Measurements from ENCODE around the gene MLF2. TPM values are rescaled to one million over a fixed set of nuclear protein-coding genes. Genes with fewer than 3 reads are reported as not detected.

MLF2 gene
- total and polyA plus RNA-seq, 2 of the 13 experiments (the other 11 are each of a cell fraction or from before 2014, with no cell fraction given): 88.1 to 167 TPM

DNA sequence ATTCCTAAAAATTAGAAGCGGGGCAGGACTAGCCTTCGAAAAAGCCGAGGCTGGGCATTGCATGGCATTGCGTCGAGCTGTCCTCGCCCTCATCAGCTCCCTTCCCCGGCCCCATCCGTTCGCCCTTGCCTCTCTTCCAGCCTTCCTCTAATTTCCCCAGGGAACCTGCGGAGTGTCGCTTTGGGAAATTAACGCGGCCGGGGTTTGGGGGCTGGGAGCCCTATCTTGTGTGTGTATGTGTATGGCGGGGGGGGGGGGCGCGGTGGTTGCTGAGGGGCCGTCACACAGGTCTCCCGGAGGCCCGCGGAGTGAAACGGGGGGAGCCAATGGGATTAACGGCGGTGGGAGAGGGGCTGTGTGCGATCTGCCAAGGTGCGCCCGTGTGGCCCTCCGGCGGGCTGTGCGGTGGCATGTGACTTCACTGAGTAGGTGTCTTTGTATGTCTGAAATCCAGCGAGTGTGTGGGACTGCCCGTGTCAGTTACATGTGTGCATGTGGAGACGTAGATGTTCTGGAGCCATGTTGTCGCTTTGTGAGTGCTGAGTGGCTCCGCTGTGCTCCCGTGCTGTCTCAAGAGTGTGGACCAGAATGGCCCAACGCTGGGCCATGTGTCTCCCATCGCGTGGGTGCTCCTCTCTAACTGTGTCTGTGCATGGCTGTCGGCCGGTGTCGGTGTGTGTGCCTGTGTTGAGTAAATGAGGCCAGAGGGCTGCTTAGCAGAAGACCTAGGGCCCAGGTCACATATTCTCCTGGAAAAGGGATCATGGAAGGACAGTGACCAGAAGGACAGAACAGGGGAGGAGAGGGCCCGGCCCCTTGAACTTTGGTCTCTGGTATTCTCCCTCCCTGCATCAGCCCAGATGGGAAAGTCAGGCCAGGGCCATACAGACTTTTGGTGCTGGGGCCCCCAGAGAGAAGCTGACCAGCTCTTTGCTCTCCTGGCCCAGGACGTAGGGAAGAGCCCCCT is 14.7 kb upstream of the MLF2 start (continued):
- peak; percentile 75 for TF ChIP-seq ZFX (CRISPR knock-in tag; IDR thresholded peaks at IDR 0.05; ENCODE audit: low read depth)
- TF ChIP-seq, protein P1, sequence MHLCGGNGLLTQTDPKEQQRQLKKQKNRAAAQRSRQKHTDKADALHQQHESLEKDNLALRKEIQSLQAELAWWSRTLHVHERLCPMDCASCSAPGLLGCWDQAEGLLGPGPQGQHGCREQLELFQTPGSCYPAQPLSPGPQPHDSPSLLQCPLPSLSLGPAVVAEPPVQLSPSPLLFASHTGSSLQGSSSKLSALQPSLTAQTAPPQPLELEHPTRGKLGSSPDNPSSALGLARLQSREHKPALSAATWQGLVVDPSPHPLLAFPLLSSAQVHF (CRISPR knock-in tag; IDR thresholded peaks at IDR 0.05): no peak
- TF ChIP-seq ZNF230 (CRISPR knock-in tag; IDR thresholded peaks at IDR 0.05): no peak
- TF ChIP-seq, protein P2, sequence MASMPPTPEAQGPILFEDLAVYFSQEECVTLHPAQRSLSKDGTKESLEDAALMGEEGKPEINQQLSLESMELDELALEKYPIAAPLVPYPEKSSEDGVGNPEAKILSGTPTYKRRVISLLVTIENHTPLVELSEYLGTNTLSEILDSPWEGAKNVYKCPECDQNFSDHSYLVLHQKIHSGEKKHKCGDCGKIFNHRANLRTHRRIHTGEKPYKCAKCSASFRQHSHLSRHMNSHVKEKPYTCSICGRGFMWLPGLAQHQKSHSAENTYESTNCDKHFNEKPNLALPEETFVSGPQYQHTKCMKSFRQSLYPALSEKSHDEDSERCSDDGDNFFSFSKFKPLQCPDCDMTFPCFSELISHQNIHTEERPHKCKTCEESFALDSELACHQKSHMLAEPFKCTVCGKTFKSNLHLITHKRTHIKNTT (CRISPR knock-in tag; IDR thresholded peaks at IDR 0.05): no peak
- no peak for TF ChIP-seq MEIS2 (CRISPR knock-in tag; IDR thresholded peaks at IDR 0.05)
- TF ChIP-seq MXI1 (IDR thresholded peaks at IDR 0.05; ENCODE audit: borderline replicate concordance, low read depth, low read length): no peak
- TF ChIP-seq PHF8 (CRISPR knock-in tag; IDR thresholded peaks at IDR 0.05): 0 out of 2 replicates have a peak, but pooled peaks have one; percentile 3
- TF ChIP-seq, protein P3, sequence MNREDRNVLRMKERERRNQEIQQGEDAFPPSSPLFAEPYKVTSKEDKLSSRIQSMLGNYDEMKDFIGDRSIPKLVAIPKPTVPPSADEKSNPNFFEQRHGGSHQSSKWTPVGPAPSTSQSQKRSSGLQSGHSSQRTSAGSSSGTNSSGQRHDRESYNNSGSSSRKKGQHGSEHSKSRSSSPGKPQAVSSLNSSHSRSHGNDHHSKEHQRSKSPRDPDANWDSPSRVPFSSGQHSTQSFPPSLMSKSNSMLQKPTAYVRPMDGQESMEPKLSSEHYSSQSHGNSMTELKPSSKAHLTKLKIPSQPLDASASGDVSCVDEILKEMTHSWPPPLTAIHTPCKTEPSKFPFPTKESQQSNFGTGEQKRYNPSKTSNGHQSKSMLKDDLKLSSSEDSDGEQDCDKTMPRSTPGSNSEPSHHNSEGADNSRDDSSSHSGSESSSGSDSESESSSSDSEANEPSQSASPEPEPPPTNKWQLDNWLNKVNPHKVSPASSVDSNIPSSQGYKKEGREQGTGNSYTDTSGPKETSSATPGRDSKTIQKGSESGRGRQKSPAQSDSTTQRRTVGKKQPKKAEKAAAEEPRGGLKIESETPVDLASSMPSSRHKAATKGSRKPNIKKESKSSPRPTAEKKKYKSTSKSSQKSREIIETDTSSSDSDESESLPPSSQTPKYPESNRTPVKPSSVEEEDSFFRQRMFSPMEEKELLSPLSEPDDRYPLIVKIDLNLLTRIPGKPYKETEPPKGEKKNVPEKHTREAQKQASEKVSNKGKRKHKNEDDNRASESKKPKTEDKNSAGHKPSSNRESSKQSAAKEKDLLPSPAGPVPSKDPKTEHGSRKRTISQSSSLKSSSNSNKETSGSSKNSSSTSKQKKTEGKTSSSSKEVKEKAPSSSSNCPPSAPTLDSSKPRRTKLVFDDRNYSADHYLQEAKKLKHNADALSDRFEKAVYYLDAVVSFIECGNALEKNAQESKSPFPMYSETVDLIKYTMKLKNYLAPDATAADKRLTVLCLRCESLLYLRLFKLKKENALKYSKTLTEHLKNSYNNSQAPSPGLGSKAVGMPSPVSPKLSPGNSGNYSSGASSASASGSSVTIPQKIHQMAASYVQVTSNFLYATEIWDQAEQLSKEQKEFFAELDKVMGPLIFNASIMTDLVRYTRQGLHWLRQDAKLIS (CRISPR knock-in tag; IDR thresholded peaks at IDR 0.05): no peak
- no peak for TF ChIP-seq NR3C1 (CRISPR knock-in tag; IDR thresholded peaks at IDR 0.05)
- TF ChIP-seq, protein P4, sequence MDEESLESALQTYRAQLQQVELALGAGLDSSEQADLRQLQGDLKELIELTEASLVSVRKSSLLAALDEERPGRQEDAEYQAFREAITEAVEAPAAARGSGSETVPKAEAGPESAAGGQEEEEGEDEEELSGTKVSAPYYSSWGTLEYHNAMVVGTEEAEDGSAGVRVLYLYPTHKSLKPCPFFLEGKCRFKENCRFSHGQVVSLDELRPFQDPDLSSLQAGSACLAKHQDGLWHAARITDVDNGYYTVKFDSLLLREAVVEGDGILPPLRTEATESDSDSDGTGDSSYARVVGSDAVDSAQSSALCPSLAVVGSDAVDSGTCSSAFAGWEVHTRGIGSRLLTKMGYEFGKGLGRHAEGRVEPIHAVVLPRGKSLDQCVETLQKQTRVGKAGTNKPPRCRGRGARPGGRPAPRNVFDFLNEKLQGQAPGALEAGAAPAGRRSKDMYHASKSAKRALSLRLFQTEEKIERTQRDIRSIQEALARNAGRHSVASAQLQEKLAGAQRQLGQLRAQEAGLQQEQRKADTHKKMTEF (CRISPR knock-in tag; IDR thresholded peaks at IDR 0.05): peak; percentile 57; the same call in 1 of the 2 replicates
- peak; percentile 84 for TF ChIP-seq HNF4G (IDR thresholded peaks at IDR 0.05; ENCODE audit: borderline replicate concordance, low read depth, low read length)
- 0 out of 2 replicates have a peak, but pooled peaks have one; percentile 55 for TF ChIP-seq HNF4G (CRISPR knock-in tag; IDR thresholded peaks at IDR 0.05; ENCODE audit: borderline replicate concordance, low read depth)
- no peak for TF ChIP-seq BRCA1 (CRISPR knock-in tag; IDR thresholded peaks at IDR 0.05)
- no peak for TF ChIP-seq ZNF75D (CRISPR knock-in tag; IDR thresholded peaks at IDR 0.05; ENCODE audit: borderline replicate concordance)
- TF ChIP-seq HNF1A (IDR thresholded peaks at IDR 0.05; ENCODE audit: low read depth): 0 out of 2 replicates have a peak, but pooled peaks have one; percentile 12
- no peak for TF ChIP-seq HNF1A (CRISPR knock-in tag; IDR thresholded peaks at IDR 0.05; ENCODE audit: borderline replicate concordance)
- no peak for TF ChIP-seq CENPX (CRISPR knock-in tag; IDR thresholded peaks at IDR 0.05)
